ENCODE results near the gene TMEM91.

The TMEM91 gene

DNA sequence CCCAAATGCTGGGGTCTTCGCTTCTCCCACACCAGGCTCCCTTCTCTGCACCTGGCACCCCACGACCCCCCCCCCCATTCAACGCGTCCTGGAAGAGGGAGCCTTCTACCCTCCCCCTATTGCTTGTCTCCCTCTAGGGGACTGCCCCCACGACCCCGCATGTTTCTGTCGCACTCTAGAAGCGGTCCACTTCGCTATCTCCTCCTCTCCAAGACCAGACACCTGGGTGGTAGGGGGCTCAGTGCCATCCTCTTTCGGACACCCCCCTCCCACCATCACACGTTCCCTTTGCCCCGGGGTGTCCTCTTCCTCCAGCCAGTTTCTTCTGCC is 24.1 kb upstream of the TMEM91 start:
- peaks cover 7% of the 10 kb centered on the region for H3K27me3 Mint-ChIP-seq (ENCODE audit: low read depth, poor library complexity)
- H3K36me3 Mint-ChIP-seq (ENCODE audit: low read depth): peaks cover 9% of the 10 kb centered on the region
- H3K9me3 Mint-ChIP-seq: no peaks in the 10 kb centered on the region
- no peak for TF ChIP-seq CTCF (IDR thresholded peaks at IDR 0.05)
- H3K4me3 Mint-ChIP-seq: peak overlapping the region; percentile 88
- no peak for DNase-seq
- H3K27ac Mint-ChIP-seq: no peak overlapping the region
- peaks cover 35% of the 10 kb centered on the region for H3K4me1 Mint-ChIP-seq

GRCh38 chr19:41352609-41353465 is 23.5 kb upstream of the TMEM91 start:
- peak; percentile 32 for TF ChIP-seq CTCF (IDR thresholded peaks at IDR 0.05)
- peak; percentile 75 for DNase-seq
- H3K36me3 Mint-ChIP-seq (ENCODE audit: low read depth): peaks cover 9% of the 10 kb centered on the region
- no peaks in the 10 kb centered on the region for H3K9me3 Mint-ChIP-seq
- H3K27ac Mint-ChIP-seq: peak overlapping the region; percentile 16
- H3K27me3 Mint-ChIP-seq (ENCODE audit: low read depth, poor library complexity): peaks cover 7% of the 10 kb centered on the region
- peak overlapping the region; percentile 88 for H3K4me3 Mint-ChIP-seq
- H3K4me1 Mint-ChIP-seq: peaks cover 35% of the 10 kb centered on the region

GRCh38 chr19:41353466-41354342 is 22.6 kb upstream of the TMEM91 start, which contains the start of gene TGFB1:
Gene TGFB1 (minus strand): TSS chr19:41353922. CDS start chr19:41353044, 878 bp downstream.
- no peaks in the 10 kb centered on the region for H3K9me3 Mint-ChIP-seq
- H3K27ac Mint-ChIP-seq: peak within 1 kb of the TSS; percentile 16
- H3K27me3 Mint-ChIP-seq (ENCODE audit: low read depth, poor library complexity): peaks cover 7% of the 10 kb centered on the region
- peak; percentile 81 for DNase-seq
- peak; percentile 70 for TF ChIP-seq CTCF (IDR thresholded peaks at IDR 0.05)
- peaks cover 35% of the 10 kb centered on the region for H3K4me1 Mint-ChIP-seq
- peaks cover 4% of the 10 kb centered on the region for H3K36me3 Mint-ChIP-seq (ENCODE audit: low read depth)
- peak within 1 kb of the TSS; percentile 88 for H3K4me3 Mint-ChIP-seq

- H3K27ac Mint-ChIP-seq: no peak overlapping the region
- H3K4me1 Mint-ChIP-seq: peaks cover 35% of the 10 kb centered on the region
- peaks cover 7% of the 10 kb centered on the region for H3K27me3 Mint-ChIP-seq (ENCODE audit: low read depth, poor library complexity)
- peak overlapping the region; percentile 88 for H3K4me3 Mint-ChIP-seq
- DNase-seq: no peak
- TF ChIP-seq CTCF (IDR thresholded peaks at IDR 0.05): no peak
- no peaks in the 10 kb centered on the region for H3K36me3 Mint-ChIP-seq (ENCODE audit: low read depth)
- H3K9me3 Mint-ChIP-seq: no peaks in the 10 kb centered on the region
These were observed 21.9 kb upstream of the TMEM91 start for GRCh38 chr19:41354343-41354953.

- TF ChIP-seq CTCF (IDR thresholded peaks at IDR 0.05): no peak
- Mint-ChIP-seq H3K9me3 (no peaks in the 10 kb centered on the region), H3K27ac (no peak overlapping the region), H3K4me3 (peak overlapping the region; percentile 71), H3K36me3 (ENCODE audit: low read depth) (no peaks in the 10 kb centered on the region), H3K27me3 (ENCODE audit: low read depth, poor library complexity) (peaks cover 7% of the 10 kb centered on the region), H3K4me1 (peaks cover 30% of the 10 kb centered on the region)
- DNase-seq: no peak
These were observed 21.3 kb upstream of the TMEM91 start for GRCh38 chr19:41355035-41355434.
